Adrenal gland (tissue), 12 donors: Measurements from ENCODE around the gene KCTD5. TPM values are rescaled to one million over a fixed set of nuclear protein-coding genes. Genes with fewer than 3 reads are reported as not detected.
"Not testable (repeated sequence)": the region's sequence is repeated elsewhere in the genome, so short reads cannot be mapped to it uniquely, and the experiment has no call there.

Source experiments
- DNase-seq, 7 donors: peaks; one replicate each; pipeline ENCODE4 v3.0.0-alpha.2; 2019 to 2020
- H3K27ac ChIP-seq, 5 donors: fragments of 200-600 bp; sonication (generic) in 4 of 5; 1 replicate in 3 of 5; 2 replicates in 2 of 5; pipeline versions ENCODE4 v1.5.1 to v1.8.0; 2016 to 2020; ENCODE audit warnings: mild to moderate bottlenecking in 1 of 5
- H3K27me3 ChIP-seq: fragments of 200-600 bp; 2 replicates; pipeline ENCODE4 v1.8.0; 2021
- H3K36me3 ChIP-seq, 2 donors: fragments of 200-600 bp; replicated peaks in 1 of 2; 1 replicate in 1 of 2; 2 replicates in 1 of 2; pipeline versions ENCODE4 v1.5.1 to v1.8.0; 2018 to 2022
- H3K4me1 ChIP-seq, 2 donors: fragments of 200-600 bp; replicated peaks in 1 of 2; 1 replicate in 1 of 2; 2 replicates in 1 of 2; pipeline versions ENCODE4 v1.5.1 to v1.8.0; 2018 to 2021
- H3K4me3 ChIP-seq, 4 donors: fragments of 200-600 bp; sonication (generic) in 3 of 4; one replicate each; pipeline ENCODE4 v1.5.1; 2016 to 2018
- H3K9me3 ChIP-seq, 3 donors: fragments of 200-600 bp; sonication (generic) in 1 of 3; replicated peaks in 1 of 3; 1 replicate in 2 of 3; 2 replicates in 1 of 3; pipeline versions ENCODE4 v1.5.1 to v1.8.0; 2016 to 2021
- POLR2A ChIP-seq, 2 donors: fragments of 450-650 bp; IDR thresholded peaks; one replicate each; pipeline ENCODE4 v1.6.1; 2017; ENCODE audit warnings: antibody characterized with exemption in 2 of 2, mild to moderate bottlenecking in 2 of 2, moderate library complexity in 1 of 2
- WGBS, 4 donors: extraction: QIAGEN DNeasy Blood & Tissue Kit in 2 of 4; methylation state at CpG; one replicate each; pipeline versions ENCODE4 v1.1.5 to v1.1.7; 2013 to 2017; 5-methylcytosine and 5-hydroxymethylcytosine counted together
- intact Hi-C, 2 donors: fragments of 100-400 bp; cut with DNase I; formaldehyde crosslinking; loops; one replicate each; pipeline versions ENCODE4 v1.14.1 to v1.15.0; 2022 to 2023
- polyA plus RNA-seq, 3 donors: library from polyadenylated mRNA; stranded (reverse); fragments of 200-250 nt in 2 of 3; fragments of 350-450 nt in 1 of 3; fragmentation: Illumina TruSeq in 1 of 3; extraction: RNeasy Lipid Tissue Mini Kit (QIAGEN cat#74804) in 1 of 3; gene quantifications; one replicate each; pipeline ENCODE4 v1.2.3, GENCODE V29; 2013 to 2014
- total RNA-seq, 9 donors: library from RNA; depleted of rRNA in 4 of 9; stranded (reverse); fragments of >200 nt in 4 of 9; fragments of 120-200 nt in 1 of 9; fragmentation: NEBNext Ultra II Directional in 1 of 9; extraction: Animal tissue kit (Norgen Biotek cat#: 25700) in 1 of 9; gene quantifications; one replicate each; pipeline versions ENCODE4 v1.1.0 to v1.2.4, GENCODE V29; 2013 to 2023
- TF ChIP-seq, protein P1 (sequence below), 6 experiments: fragments of 450-650 bp in 4 of 6; fragments of 200-600 bp in 2 of 6; sonication (generic) in 1 of 6; IDR thresholded peaks; 1 replicate in 5 of 6; 2 replicates in 1 of 6; pipeline versions ENCODE4 v1.5.1 to v1.8.0; 2016 to 2021; ENCODE audit warnings: antibody characterized with exemption in 6 of 6, mild to moderate bottlenecking in 2 of 6, moderate library complexity in 1 of 6
- donor health status: healthy with polysubstance abuse.
- donor health status: Bipolar disorder and iron deficiency.
- donor health status: DM: yes; HTN: yes; CAD: no.
- donor health status: DM: no; HTN: no; CAD: no.
- donor health status: DM: no; HTN: no; CAD: no.
- donor health status: DM: yes; HTN: yes; CAD: no.

KCTD5 gene
- total and polyA plus RNA-seq, 12 donors, result 11.0 to 81.5 (median 18.7) TPM

DNA sequence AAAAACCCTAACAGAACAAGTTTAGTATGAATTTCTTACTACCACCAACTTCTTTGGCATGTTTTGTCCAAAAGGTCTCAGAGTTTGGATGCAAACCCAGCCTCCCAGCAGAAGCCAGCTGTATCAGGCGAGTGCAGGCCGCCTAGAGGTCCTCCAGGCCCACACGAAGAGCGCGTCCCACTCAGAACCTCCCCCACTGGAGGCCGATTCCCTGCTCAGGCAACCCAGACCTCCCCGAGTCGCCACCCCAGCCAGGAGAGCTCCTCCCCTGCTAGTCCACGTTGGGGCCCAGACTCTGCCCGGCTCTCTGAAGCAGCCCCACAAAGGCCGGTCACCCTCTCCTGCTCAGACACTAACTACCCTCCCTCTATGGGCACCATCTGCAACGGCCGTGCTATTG, 28.4 kb upstream of the KCTD5 start:
- H3K9me3 ChIP-seq, H3K36me3 ChIP-seq, H3K4me3 ChIP-seq, intact Hi-C loops, H3K4me1 ChIP-seq, H3K27ac ChIP-seq, H3K27me3 ChIP-seq, DNase-seq: not testable (repeated sequence)
- no CpG with 5 or more reads among the region's 13 CpGs for WGBS, 4 donors

DNA sequence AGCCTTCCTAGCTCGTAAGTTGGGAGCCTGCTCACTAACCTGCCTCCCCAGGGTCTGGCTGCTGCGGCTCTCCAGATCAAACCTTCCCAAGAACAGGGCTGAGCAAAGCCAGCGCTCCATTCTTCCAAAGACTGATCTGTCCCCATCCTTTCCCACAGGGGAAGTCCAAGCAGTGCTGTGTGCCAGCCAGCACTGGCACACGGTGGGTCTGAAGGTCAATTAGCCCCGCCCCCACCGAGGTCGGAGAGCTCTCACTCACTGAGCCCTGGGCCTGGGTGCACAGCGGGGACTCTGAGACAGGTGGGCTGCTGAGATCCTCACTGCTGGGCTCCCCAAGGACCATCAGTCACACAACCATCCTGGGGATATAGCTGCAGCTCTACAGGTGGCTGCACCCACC, 27.4 kb upstream of the KCTD5 start:
- H3K4me1 ChIP-seq, H3K4me3 ChIP-seq, H3K9me3 ChIP-seq, intact Hi-C loops, DNase-seq, H3K36me3 ChIP-seq, H3K27ac ChIP-seq, H3K27me3 ChIP-seq: not testable (repeated sequence)
- WGBS, 4 donors, result 44 to 72% methylated on average over 2 of the region's 8 CpGs; no CpG with 5 or more reads in 2 of the 4 donors

DNA sequence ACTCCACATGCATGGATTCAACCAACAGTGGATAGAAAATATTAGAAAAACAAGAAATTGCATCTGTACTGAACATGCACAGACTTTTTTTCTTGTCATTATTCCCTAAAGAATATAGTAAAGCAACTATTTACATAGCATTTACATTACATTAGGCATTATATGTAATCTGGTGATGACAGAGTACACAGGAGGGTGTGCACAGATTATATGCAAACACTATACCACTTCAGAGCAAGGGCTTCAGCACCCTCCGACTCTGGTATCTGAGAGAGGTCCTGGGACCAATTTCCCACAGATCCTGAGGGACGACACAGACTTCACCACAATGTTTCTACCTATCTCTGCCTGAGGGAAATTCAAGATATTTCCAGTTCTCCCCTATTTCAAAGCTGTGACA, 25.3 kb upstream of the KCTD5 start:
- DNase-seq, result no peak
- 72 to 88% (median 78%) methylated on average over 2 of the region's 2 CpGs for WGBS, 4 donors
- Histone ChIP-seq H3K27ac (no peak overlapping the region), H3K4me3 (no peak overlapping the region), H3K4me1 (no peaks in the 10 kb centered on the region), H3K27me3 (no peaks in the 10 kb centered on the region), H3K36me3 (no peaks in the 10 kb centered on the region), H3K9me3 (no peaks in the 10 kb centered on the region)
- intact Hi-C loops, result no loop called here
- TF ChIP-seq, protein P1, sequence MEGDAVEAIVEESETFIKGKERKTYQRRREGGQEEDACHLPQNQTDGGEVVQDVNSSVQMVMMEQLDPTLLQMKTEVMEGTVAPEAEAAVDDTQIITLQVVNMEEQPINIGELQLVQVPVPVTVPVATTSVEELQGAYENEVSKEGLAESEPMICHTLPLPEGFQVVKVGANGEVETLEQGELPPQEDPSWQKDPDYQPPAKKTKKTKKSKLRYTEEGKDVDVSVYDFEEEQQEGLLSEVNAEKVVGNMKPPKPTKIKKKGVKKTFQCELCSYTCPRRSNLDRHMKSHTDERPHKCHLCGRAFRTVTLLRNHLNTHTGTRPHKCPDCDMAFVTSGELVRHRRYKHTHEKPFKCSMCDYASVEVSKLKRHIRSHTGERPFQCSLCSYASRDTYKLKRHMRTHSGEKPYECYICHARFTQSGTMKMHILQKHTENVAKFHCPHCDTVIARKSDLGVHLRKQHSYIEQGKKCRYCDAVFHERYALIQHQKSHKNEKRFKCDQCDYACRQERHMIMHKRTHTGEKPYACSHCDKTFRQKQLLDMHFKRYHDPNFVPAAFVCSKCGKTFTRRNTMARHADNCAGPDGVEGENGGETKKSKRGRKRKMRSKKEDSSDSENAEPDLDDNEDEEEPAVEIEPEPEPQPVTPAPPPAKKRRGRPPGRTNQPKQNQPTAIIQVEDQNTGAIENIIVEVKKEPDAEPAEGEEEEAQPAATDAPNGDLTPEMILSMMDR (IDR thresholded peaks at IDR 0.05), result no peak
- TF ChIP-seq POLR2A (IDR thresholded peaks at IDR 0.05), result no peak

DNA sequence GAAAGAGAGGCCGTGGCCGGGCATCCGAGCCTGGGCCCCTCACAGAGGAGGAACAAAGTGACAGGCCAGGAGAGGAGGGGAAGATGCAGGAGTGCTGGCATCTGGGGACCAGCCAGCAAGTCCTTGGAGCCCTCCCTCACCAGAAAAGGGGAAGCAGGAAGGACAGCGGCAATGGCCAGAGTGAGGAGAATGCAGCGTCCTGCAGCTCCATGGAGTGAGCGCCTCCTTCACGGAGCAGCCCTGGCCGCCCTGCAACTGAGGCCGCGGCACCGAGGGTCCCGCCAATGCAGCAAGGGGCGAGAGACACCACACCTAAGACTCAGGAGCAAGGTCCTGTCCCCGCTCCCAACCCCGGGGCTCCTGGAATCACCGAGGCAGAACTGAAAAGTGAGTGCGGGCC, 24.5 kb upstream of the KCTD5 start:
- H3K27ac ChIP-seq, H3K36me3 ChIP-seq, intact Hi-C loops, DNase-seq, H3K27me3 ChIP-seq, H3K4me3 ChIP-seq, H3K9me3 ChIP-seq, H3K4me1 ChIP-seq: not testable (repeated sequence)
- WGBS, 4 donors, result no CpG with 5 or more reads among the region's 17 CpGs

DNA sequence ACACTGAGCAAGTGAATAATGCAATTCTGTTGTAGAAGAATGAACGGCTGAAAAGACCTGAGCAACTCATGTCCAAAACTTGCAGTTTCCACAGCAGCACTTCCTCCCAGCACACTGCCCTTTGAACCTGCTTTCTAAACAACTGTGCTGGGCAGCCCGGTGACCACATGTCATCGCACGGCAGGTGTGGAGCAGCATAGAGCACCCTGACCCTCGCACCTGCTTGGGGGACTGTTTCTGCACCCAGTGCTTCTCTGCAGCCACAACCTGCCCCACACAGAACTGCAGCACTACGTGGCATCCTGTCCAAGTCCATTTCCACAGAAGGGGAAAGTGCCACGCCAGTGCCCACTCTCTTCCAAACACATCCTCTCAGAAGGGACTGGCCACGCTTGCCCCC, 22.8 kb upstream of the KCTD5 start:
- H3K9me3 ChIP-seq, H3K36me3 ChIP-seq, intact Hi-C loops, H3K27me3 ChIP-seq, H3K27ac ChIP-seq, H3K4me3 ChIP-seq, DNase-seq: not testable (repeated sequence)
- 74 to 85% (median 82%) methylated on average over 4 to 8 of the region's 8 CpGs for WGBS, 4 donors
- peaks cover 6 to 12% of the 10 kb centered on the region in 2 donors for H3K4me1 ChIP-seq

DNA sequence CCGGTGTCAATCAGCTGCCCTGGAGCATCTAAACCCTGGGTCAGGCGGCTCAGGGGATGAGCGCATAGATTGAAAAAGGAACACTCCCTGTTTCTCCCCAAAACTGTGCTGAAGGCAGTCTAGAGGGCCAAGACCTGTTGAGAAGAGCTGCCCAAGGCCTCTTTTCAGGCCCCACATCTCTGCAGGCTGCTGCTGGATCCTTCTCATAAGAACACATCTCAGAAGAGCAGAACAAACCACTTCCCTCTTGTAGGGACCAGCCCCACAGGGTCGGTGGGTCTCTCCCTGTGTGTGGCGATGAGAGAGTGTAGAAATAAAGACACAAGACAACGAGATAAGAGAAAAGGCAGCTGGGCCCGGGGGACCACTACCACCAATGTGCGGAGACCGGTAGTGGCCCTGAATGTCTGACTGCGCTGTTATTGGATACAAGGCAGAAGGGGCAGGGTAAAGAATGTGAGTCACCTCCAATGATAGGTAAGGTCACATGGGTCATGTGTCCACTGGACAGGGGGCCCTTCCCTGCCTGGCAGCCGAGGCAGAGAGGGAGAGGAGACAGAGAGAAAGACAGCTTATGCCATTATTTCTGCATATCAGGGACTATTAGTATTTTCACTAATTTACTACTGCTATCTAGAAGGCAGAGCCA, 22.2 kb upstream of the KCTD5 start:
- H3K27me3 ChIP-seq, H3K36me3 ChIP-seq, intact Hi-C loops, H3K4me3 ChIP-seq, DNase-seq, H3K27ac ChIP-seq, H3K9me3 ChIP-seq: not testable (repeated sequence)
- H3K4me1 ChIP-seq, result peaks cover 11 to 17% of the 10 kb centered on the region in 2 donors
- 81 to 87% (median 85%) methylated on average over 11 of the region's 11 CpGs for WGBS, 4 donors

DNA sequence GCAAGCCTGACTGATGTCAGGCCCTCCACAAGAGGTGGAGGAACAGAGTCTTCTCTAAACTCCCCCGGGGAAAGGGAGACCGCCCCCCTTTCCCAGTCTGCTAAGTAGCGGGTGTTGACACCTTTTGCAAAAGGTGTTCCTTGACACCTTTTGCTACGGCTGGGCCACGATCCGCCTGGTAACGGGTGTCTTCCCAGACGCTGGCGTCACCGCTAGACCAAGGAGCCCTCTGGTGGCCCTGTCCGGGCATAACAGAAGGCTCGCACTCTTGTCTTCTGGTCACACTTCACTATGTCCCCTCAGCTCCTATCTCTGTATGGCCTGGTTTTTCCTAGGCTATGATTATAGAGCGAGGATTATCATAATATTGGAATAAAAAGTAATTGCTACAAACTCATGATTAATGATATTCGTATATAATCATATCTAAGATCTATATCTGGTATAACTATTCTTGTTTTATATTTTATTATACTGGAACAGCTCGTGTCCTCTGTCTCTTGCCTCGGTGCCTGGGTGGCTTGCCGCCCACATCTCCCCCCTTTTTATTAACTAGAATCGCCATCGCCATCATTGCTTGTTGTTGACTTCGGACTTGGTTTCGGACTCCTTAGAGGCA, 21.5 kb upstream of the KCTD5 start:
- H3K27ac ChIP-seq, intact Hi-C loops, H3K9me3 ChIP-seq, H3K27me3 ChIP-seq, H3K4me3 ChIP-seq, H3K36me3 ChIP-seq: not testable (repeated sequence)
- TF ChIP-seq, protein P1 (IDR thresholded peaks at IDR 0.05), result peak; percentile 33 to 61 (median 52)
- peak in 2 of 7 donors; percentile 17 to 40 for DNase-seq
- H3K4me1 ChIP-seq, result peaks cover 12 to 24% of the 10 kb centered on the region in 2 donors
- 28 to 60% (median 39%) methylated on average over 10 to 21 of the region's 21 CpGs for WGBS, 4 donors
